ENCODE results near the gene CALM1.
A peak's percentile ranks its signal among the peaks of the same experiment; 100 is the strongest.
"Not testable (repeated sequence)": the region's sequence is repeated elsewhere in the genome, so short reads cannot be mapped to it uniquely, and the experiment has no call there.

The CALM1 gene

DNA sequence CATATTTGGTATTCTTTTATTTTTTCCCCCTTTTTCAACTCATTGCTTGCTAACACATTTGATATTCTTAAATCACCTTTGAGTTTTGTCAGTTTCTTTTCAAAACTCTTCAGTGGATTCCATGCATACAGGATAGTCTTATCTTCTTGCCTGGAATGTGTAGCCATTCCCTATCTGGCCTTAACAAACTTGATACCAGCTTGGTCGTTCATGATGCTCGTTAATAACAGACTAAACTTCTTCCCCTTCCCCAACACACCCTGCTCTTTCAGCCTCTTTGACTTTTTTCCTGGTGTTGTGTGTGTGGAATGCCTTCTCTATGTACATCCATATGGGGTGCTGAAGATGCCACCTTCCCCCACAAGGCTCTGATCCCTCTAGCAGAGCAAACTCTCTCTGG lies 17.7 kb upstream of the CALM1 start:
- no peaks in the 10 kb centered on the region for H3K4me1 Mint-ChIP-seq
- DNase-seq (ENCODE audit: low spot score in 2 of 2), result no peak
- no peaks in the 10 kb centered on the region for H3K9me3 Mint-ChIP-seq
- ATAC-seq, result no peak
- no peaks in the 10 kb centered on the region for H3K36me3 Mint-ChIP-seq
- no peak overlapping the region for H3K27ac Mint-ChIP-seq
- H3K4me3 Mint-ChIP-seq, result no peak overlapping the region

DNA sequence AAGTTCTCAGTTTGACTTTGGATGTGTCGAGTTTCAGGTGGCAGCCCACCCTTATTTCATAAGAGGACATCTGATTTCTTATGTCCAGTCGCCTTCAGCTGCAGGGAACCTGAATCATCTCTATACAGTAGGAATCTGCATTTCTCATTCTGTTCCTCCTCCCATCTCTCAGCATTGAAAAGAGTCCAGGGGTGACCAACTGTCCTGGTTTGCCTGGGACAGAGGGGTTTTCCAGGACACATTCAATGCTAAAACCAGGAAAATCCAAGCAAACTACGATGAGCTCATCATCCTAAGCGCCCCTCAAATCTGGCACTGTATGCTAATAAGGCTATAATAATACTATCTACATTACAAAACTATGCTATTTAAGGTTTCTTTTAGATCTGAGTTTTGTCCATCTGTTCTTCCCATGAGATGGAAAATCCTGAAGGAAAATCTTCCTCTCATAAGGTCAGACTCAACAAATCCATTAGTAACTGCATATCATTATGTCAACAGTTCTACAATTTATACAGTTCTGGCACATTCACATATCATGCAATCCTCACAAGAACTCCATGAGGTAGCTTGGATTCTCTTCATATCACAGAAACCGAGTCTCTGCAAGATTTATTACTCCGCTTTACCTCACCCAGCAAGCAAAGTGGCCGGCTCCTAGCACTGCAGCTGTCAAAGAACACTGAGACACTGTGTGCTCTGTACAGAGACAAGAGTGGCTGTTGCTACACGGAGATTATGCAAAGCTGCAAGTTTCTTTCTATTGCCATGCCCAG lies 15.6 kb upstream of the CALM1 start:
- no peaks in the 10 kb centered on the region for H3K9me3 Mint-ChIP-seq
- H3K36me3 Mint-ChIP-seq, result no peaks in the 10 kb centered on the region
- H3K4me1 Mint-ChIP-seq, result no peaks in the 10 kb centered on the region
- ATAC-seq (no peak), DNase-seq (ENCODE audit: low spot score in 2 of 2) (no peak)
- H3K4me3 Mint-ChIP-seq, result no peak overlapping the region
- H3K27ac Mint-ChIP-seq, result no peak overlapping the region

DNA sequence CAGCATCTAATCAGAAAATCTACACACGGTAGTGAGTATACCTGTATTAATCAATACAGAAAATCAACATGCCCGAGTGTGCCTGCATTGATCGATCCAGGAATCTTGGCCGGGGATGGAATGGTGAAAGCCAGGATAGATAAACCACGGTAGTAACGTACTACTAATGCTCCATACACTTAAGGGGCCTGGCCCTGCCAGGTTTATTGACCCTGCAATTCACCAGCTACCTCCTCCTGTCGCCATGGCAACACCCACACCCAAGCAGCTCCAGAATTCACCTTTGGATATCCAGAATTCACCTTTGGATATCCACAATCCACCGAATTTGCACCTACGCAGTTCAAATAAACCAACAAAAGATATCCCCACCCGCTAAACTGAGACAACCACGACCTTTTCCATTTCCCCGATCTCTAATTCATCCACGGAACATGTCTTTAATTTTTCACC lies 14.8 kb upstream of the CALM1 start:
- Mint-ChIP-seq H3K4me1 (no peaks in the 10 kb centered on the region), H3K36me3 (no peaks in the 10 kb centered on the region), H3K27ac (no peak overlapping the region), H3K4me3 (no peak overlapping the region), H3K9me3 (no peaks in the 10 kb centered on the region)
- DNase-seq (ENCODE audit: low spot score in 2 of 2) (peak in 1 of 2 donors; percentile 62), ATAC-seq (no peak)

DNA sequence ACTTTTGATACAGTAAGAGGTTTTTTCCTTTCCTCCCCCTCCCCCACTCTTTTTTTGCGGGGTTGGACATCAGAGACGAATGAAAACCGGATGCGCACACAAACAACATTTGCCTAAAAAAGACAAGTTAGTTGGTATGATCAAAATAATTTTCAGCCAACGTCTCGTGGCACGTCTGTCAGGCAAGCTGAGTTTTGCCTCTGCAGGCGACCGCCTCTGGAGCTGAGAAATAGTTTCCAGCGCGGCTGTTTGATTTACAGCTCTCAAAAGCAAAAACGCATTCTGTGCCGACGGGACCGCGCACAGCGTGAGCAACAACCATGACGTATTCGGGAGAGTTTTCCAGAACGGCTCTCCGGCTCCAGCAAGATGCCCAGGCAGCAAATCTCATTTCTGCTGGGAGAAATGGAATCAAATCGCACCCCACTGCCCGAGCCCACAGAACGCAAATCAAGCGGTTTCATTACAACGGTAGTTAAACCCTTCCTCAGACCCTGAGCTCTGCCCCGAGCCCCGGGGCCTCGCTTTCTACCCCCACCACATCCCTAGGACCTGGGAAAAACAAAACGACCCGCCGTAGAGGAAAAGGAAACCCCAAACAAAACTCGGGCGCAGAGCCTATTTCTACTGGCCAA lies 14.2 kb upstream of the CALM1 start:
- peak; percentile 46 for ATAC-seq
- H3K36me3 Mint-ChIP-seq, result no peaks in the 10 kb centered on the region
- no peak overlapping the region for H3K4me3 Mint-ChIP-seq
- no peak for DNase-seq (ENCODE audit: low spot score in 2 of 2)
- H3K27ac Mint-ChIP-seq, result no peak overlapping the region
- H3K4me1 Mint-ChIP-seq, result no peaks in the 10 kb centered on the region
- no peaks in the 10 kb centered on the region for H3K9me3 Mint-ChIP-seq

DNA sequence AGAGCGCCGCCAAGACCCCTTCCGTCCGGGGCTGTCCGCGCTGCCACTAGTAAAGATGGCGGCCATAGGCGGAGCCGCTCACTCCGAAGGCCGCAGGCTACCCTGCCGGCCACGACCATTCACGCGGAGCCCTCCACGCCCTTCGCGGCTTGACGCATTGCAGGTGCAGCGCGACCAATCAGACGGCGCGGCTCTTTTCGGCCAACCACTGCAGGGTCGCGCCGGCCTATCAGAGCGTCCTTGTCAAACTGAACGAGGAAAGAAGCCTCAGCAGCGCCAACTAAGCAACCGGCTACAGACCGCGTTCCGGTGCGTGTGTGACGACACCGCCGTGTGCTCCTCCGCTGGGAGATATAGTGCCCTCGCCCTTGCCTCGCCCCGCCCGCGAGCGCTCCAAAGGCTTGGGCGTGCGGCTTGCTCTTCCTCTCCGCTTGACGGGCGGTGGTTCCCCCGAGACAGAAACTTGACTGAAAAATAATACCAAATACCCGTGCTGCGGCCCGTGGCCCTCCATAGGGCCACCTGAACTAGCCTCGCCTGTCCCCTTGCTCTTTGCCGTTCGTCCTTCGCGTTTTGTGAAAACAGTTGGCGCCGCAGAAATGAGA lies 13.6 kb upstream of the CALM1 start:
- DNase-seq (ENCODE audit: low spot score in 2 of 2) (peak; percentile 96 to 99), ATAC-seq (peak; percentile 96)
- Mint-ChIP-seq H3K4me1 (peaks cover 2% of the 10 kb centered on the region), H3K27ac (no peak overlapping the region), H3K9me3 (no peaks in the 10 kb centered on the region), H3K36me3 (no peaks in the 10 kb centered on the region), H3K4me3 (no peak overlapping the region)

DNA sequence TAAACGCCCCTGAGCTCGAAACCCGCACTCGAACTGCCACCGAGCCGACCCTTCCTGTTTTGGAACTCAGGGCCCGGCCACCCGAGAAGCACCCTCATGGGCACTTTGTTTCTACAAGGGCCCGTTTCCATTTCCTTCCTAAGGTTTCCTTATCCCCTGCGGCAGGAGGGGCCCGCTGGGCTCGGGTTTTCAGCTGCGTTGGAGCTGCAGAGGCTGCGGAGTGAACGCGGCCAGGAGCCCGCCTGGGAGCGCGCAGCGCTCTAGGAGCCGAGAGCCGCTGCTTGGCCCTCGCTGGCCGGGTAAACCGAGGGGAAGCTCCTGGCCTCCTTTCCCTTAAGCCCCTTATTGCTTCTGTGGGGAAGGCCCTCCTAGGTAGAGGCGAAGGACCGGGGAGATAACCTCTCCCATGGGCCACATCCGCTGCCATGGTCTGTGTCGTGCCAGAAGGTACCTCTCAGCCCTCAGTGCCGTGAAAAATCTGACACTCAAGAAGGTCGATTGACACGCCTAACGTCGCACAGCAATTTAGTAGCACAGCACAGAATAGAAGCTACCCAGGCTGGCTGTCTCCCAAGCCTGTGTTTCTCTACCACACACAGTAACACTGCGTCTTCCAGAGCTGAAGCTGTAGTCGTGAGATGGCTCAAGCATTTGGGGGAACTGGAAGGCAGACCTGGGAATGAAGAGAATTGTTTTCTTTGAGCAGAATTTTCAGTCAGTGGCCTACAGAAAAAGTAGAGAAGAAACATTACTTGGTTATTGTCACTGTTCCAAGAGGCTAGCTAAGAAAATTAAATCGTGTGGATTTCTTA lies 12.9 kb upstream of the CALM1 start:
- H3K4me1 Mint-ChIP-seq, result peaks cover 8% of the 10 kb centered on the region
- ATAC-seq, result peak; percentile 45
- DNase-seq (ENCODE audit: low spot score in 2 of 2), result peak; percentile 46 to 85
- no peak overlapping the region for H3K4me3 Mint-ChIP-seq
- no peaks in the 10 kb centered on the region for H3K9me3 Mint-ChIP-seq
- no peak overlapping the region for H3K27ac Mint-ChIP-seq
- H3K36me3 Mint-ChIP-seq, result no peaks in the 10 kb centered on the region

DNA sequence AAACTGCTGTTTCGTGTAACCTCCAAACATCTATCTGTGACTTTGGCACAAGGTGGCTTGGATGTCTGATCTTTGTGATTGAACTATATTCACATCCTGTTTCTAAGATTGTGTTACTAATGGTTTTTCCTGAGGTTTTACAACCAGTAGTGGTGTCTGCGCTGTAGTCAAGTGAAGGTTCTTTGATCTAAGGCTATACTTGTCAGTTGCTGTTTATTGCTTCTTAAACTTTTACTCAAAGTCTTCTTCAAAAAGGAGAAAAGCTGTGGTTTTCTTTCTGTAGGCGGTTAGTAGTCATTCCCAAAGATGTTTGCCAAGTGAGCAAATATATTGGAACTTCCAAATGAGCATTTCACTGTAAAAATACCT lies 12.3 kb upstream of the CALM1 start:
- H3K36me3 Mint-ChIP-seq, result no peaks in the 10 kb centered on the region
- no peaks in the 10 kb centered on the region for H3K9me3 Mint-ChIP-seq
- H3K4me1 Mint-ChIP-seq, result peaks cover 14% of the 10 kb centered on the region
- H3K27ac Mint-ChIP-seq, result no peak overlapping the region
- no peak for DNase-seq (ENCODE audit: low spot score in 2 of 2)
- ATAC-seq, result no peak
- H3K4me3 Mint-ChIP-seq, result no peak overlapping the region

DNA sequence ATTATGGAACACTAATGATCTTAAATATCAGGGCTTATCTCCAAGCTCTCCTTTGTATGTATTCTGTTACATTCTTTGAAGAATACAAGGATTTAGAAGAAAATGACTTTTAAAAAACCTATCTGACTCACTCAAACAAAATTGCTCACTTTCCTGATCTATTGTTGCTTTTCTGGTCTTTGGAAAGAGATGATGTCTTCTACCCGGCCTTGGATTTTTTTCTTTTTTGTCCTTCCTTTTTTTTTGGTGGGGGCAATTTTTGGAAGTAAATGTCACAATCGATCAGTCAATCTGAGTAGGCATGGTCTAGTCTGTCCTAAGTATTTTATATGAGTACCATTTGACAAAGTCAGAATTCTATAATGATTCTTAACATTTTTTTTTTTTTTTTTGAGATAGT lies 10.5 kb upstream of the CALM1 start:
- peaks cover 15% of the 10 kb centered on the region for H3K4me1 Mint-ChIP-seq
- ATAC-seq (no peak), DNase-seq (ENCODE audit: low spot score in 2 of 2) (no peak)
- no peaks in the 10 kb centered on the region for H3K36me3 Mint-ChIP-seq
- H3K9me3 Mint-ChIP-seq, result no peaks in the 10 kb centered on the region
- peak overlapping the region; percentile 65 for H3K27ac Mint-ChIP-seq
- no peak overlapping the region for H3K4me3 Mint-ChIP-seq

DNA sequence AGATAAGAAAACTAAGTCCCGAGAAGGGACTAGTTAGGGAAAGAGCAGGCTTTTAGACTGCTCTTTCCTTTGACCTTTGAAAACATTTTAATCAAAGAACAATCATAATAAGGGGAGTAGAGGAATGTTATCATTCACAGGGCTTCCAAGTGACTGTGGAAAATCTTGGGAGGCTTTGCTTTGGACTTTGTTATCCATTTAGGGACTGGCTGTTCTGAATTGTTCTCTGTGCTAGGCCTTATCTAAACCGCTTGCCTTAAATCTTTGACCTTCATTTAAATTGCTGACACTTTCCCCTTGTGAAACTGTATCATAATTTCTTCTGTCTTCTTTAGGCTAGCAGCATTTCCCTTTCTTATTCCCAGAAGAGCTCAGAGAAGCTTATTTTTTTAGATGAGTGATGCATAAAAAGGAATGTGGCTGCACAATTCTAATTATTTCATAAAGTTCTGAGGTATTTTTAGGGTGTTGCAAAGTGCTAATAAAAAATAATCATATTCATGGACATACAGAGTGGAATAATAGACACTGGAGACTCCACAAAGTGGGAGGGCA lies 9.5 kb upstream of the CALM1 start:
- Mint-ChIP-seq H3K9me3 (no peaks in the 10 kb centered on the region), H3K4me1 (peaks cover 15% of the 10 kb centered on the region), H3K27ac (no peak overlapping the region), H3K36me3 (no peaks in the 10 kb centered on the region), H3K4me3 (no peak overlapping the region)
- ATAC-seq (no peak), DNase-seq (ENCODE audit: low spot score in 2 of 2) (no peak)

DNA sequence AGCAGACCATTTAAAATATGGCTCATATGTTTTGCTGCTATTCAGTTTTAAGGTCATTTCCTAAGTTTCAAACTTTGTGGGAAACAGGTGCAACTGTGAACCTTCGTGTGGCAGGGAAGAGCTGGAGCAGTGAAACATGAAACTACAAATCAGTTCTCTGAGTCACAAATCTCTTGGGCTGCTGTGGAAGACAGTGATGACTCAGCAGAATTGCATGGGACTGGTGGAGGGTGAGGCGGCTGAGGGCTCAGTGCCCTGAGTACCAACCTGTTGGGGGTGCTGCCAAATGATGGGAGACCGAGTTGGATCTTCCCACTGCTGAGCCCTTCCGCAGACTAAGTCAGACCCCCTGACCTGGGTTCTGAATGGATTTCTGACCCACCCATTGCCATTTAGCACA lies 8.4 kb upstream of the CALM1 start:
- Mint-ChIP-seq H3K27ac (peak overlapping the region; percentile 23), H3K4me3 (no peak overlapping the region), H3K36me3 (no peaks in the 10 kb centered on the region), H3K4me1 (peaks cover 15% of the 10 kb centered on the region), H3K9me3 (no peaks in the 10 kb centered on the region)
- ATAC-seq, result no peak
- no peak for DNase-seq (ENCODE audit: low spot score in 2 of 2)

DNA sequence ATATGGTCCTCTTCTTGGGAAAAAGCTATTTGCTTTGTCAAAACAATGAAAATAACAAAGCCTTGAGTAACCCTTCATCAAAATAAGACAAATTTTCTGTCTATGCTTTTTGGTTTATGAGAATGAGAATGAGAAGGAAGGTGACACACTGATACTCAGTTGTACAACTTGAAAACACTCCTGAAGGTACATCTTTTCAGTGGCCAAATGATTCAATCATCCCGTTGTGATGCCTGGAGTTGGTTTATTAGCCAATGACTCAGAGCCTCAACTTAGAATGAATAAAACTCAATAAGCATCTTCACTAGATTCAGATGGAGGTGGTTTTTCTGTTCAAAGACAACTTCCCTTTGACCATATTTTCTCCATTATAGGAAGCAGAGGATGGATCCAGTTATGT lies 7.8 kb upstream of the CALM1 start:
- H3K27ac Mint-ChIP-seq, result peak overlapping the region; percentile 23
- H3K9me3 Mint-ChIP-seq, result no peaks in the 10 kb centered on the region
- no peaks in the 10 kb centered on the region for H3K36me3 Mint-ChIP-seq
- peaks cover 15% of the 10 kb centered on the region for H3K4me1 Mint-ChIP-seq
- no peak for DNase-seq (ENCODE audit: low spot score in 2 of 2)
- no peak overlapping the region for H3K4me3 Mint-ChIP-seq
- peak; percentile 78 for ATAC-seq

DNA sequence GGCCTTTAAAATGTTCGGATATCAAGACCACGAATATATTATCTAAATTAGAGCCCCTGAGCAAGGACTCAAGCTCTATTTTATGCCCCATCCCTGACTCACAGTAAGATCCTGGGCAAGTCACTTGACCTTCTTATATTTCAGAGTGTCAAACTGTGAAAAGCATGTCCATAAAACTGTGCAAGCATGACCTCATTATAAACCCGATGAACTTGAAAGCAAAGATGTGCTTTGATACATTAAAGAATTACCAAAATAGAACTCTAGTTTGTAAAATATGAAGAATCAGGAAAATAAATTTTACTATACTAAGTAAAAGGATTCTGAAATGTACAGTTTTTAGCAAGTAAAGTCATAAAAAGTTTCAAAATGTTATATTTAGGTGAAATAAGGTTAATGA lies 2.9 kb upstream of the CALM1 start:
- no peak overlapping the region for H3K27ac Mint-ChIP-seq
- H3K4me3 Mint-ChIP-seq, result no peak overlapping the region
- ATAC-seq (no peak), DNase-seq (ENCODE audit: low spot score in 2 of 2) (no peak)
- peaks cover 31% of the 10 kb centered on the region for H3K36me3 Mint-ChIP-seq
- H3K4me1 Mint-ChIP-seq, result peaks cover 20% of the 10 kb centered on the region
- no peaks in the 10 kb centered on the region for H3K9me3 Mint-ChIP-seq

DNA sequence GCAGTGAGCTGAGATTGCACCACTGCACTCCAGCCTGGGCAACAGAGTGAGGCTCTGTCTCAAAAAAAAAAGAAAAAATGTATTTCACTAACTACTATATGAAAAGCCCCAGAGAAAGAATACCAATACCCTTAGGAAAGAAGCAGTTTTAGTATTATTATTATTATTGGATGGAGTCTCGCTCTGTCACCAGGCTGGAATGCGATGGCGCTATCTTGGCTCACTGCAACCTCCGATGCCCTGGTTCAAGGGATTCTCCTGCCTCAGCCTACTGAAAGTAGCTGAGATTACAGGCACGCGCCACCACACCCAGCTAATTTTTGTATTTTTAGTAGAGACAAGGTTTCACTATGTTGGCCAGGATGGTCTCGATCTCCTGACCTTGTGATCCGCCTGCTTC lies 2.0 kb upstream of the CALM1 start:
- DNase-seq (ENCODE audit: low spot score in 2 of 2); H3K27ac Mint-ChIP-seq; ATAC-seq; H3K9me3 Mint-ChIP-seq; H3K4me3 Mint-ChIP-seq: not testable (repeated sequence)
- Mint-ChIP-seq H3K4me1 (peaks cover 19% of the 10 kb centered on the region), H3K36me3 (peaks cover 39% of the 10 kb centered on the region)

DNA sequence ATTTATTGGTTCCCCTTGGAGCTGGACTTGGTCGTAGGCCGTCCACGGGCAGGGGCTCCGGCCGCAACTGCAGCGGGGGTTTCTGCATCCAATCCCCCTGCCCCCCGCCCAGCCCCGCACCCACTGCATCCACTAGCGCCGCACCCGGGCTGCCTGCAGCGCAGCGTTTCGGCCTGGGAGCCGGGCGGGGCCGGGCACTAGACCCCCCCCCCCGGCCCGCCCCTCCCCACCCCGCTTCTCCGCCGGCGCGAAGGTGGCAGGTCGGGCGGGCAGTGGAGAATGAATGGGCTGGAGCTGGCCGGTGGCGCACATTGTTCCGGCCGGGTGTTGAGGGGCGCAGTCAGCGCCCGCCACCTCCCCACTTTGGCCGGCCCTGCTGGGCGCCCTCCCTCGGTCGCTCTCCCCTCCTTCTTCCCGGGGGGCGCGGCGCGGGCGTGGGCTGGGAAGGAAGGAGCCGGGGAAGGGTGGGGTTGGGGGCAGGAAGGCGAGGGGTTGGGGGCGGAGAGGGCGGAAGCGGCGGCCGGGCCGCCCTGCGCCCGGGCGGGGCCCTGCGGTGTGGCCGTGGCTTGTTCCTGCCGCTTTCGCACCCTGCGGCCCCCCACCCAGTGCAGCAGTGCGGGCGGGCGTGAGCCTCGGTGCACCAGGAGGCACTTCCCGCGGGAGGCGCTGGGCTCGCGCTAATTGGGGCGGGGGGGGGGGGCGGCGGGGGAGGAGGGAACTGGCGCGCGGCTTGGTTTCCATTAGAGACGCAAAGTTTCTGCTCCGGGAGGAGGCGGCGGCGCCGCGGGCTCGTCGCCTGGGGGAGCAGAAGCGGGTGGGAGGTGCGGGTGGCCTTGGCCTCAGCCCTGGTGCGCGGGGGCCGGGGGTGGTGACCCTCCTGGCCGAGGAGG lies 841 bp downstream of the CALM1 start:
- ATAC-seq, result peak; percentile 44
- peak overlapping the region; percentile 99 for H3K27ac Mint-ChIP-seq
- DNase-seq (ENCODE audit: low spot score in 2 of 2), result peak; percentile 50 to 87
- H3K4me1 Mint-ChIP-seq, result peaks cover 47% of the 10 kb centered on the region
- H3K36me3 Mint-ChIP-seq, result peaks cover 68% of the 10 kb centered on the region
- peak overlapping the region; percentile 91 for H3K4me3 Mint-ChIP-seq
- no peaks in the 10 kb centered on the region for H3K9me3 Mint-ChIP-seq
